ENCODE data around the gene TRAPPC3.
A peak's percentile ranks its signal among the peaks of the same experiment; 100 is the strongest.

The TRAPPC3 gene

DNA sequence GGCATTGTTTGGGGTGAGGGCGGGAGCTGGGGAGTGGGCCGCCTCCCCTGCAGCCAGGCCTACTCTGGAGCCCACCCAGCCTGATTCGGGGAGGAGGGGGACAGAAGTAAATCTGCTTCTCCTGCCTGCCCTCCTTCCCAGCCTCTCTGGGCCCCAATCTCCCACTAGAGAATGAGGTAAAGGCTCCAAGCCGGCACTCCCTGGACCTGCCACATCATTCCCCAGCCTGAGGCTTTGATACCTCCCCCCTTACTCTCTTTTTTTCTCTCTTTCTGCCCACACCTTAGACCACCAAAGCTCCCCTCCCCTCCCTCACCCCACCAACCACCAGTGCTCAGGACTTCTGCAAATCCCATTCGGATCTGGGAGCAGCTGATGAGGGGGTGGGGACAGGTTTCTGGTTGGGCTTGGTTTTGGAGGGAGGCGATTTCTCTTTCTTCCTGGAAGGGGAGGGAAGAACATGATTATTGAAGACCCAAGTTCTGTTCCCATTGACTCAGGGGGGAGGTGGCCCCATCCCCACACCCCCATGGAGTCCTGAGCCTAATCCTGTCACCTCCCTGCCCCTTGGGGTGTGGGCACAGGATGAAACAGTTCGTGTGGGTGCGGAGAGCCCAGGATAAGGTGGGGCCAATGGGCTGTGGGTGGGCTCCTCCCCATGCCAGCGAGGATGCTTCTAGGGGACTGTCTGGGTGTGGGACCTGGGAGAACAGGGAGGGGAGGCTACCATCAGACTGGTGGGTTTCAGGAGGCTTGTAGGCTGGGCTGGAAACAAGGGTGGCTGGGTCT is 8.0 kb upstream of the TRAPPC3 start (continued):
- TF ChIP-seq, protein P1, sequence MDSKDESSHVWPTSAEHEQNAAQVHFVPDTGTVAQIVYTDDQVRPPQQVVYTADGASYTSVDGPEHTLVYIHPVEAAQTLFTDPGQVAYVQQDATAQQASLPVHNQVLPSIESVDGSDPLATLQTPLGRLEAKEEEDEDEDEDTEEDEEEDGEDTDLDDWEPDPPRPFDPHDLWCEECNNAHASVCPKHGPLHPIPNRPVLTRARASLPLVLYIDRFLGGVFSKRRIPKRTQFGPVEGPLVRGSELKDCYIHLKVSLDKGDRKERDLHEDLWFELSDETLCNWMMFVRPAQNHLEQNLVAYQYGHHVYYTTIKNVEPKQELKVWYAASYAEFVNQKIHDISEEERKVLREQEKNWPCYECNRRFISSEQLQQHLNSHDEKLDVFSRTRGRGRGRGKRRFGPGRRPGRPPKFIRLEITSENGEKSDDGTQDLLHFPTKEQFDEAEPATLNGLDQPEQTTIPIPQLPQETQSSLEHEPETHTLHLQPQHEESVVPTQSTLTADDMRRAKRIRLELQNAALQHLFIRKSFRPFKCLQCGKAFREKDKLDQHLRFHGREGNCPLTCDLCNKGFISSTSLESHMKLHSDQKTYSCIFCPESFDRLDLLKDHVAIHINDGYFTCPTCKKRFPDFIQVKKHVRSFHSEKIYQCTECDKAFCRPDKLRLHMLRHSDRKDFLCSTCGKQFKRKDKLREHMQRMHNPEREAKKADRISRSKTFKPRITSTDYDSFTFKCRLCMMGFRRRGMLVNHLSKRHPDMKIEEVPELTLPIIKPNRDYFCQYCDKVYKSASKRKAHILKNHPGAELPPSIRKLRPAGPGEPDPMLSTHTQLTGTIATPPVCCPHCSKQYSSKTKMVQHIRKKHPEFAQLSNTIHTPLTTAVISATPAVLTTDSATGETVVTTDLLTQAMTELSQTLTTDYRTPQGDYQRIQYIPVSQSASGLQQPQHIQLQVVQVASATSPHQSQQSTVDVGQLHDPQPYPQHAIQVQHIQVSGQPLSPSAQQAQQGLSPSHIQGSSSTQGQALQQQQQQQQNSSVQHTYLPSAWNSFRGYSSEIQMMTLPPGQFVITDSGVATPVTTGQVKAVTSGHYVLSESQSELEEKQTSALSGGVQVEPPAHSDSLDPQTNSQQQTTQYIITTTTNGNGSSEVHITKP (tag by site-specific recombination; IDR thresholded peaks at IDR 0.05) = no peak
- TF ChIP-seq ZNF473 (tag by site-specific recombination; IDR thresholded peaks at IDR 0.05) (no peak), GLIS1 (tag by site-specific recombination; IDR thresholded peaks at IDR 0.05) (peak; percentile 43), ZNF404 (tag by site-specific recombination; IDR thresholded peaks at IDR 0.05) (no peak), GLI4 (tag by site-specific recombination; IDR thresholded peaks at IDR 0.05) (no peak), ZNF114 (tag by site-specific recombination; IDR thresholded peaks at IDR 0.05) (no peak), ZSCAN23 (tag by site-specific recombination; IDR thresholded peaks at IDR 0.05) (no peak), REST (tag by site-specific recombination; IDR thresholded peaks at IDR 0.05) (no peak), ZNF571 (tag by site-specific recombination; IDR thresholded peaks at IDR 0.05) (no peak), ZNF112 (tag by site-specific recombination; IDR thresholded peaks at IDR 0.05) (no peak), ZBTB17 (tag by site-specific recombination; IDR thresholded peaks at IDR 0.05) (peak; percentile 70), KLF16 (tag by site-specific recombination; IDR thresholded peaks at IDR 0.05) (no peak), ZNF175 (tag by site-specific recombination; IDR thresholded peaks at IDR 0.05) (no peak), BCL11A (tag by site-specific recombination; IDR thresholded peaks at IDR 0.05; ENCODE audit: low read depth) (no peak), SETDB1 (IDR thresholded peaks at IDR 0.05; ENCODE audit: insufficient read length, low read length) (no peak), SP2 (tag by site-specific recombination; IDR thresholded peaks at IDR 0.05) (peak; percentile 28), PATZ1 (tag by site-specific recombination; IDR thresholded peaks at IDR 0.05) (0 out of 2 replicates have a peak, but pooled peaks have one; percentile 38), BCL6B (tag by site-specific recombination; IDR thresholded peaks at IDR 0.05) (no peak), MEIS1 (CRISPR knock-in tag; IDR thresholded peaks at IDR 0.05; ENCODE audit: borderline replicate concordance) (no peak), ZNF155 (tag by site-specific recombination; IDR thresholded peaks at IDR 0.05) (no peak), KLF9 (tag by site-specific recombination; IDR thresholded peaks at IDR 0.05; ENCODE audit: low read depth) (no peak), ZNF433 (tag by site-specific recombination; IDR thresholded peaks at IDR 0.05; ENCODE audit: low read depth) (no peak), ZNF23 (tag by site-specific recombination; IDR thresholded peaks at IDR 0.05; ENCODE audit: borderline replicate concordance) (no peak), ZNF324 (tag by site-specific recombination; IDR thresholded peaks at IDR 0.05) (no peak)
- TF ChIP-seq, protein P2, sequence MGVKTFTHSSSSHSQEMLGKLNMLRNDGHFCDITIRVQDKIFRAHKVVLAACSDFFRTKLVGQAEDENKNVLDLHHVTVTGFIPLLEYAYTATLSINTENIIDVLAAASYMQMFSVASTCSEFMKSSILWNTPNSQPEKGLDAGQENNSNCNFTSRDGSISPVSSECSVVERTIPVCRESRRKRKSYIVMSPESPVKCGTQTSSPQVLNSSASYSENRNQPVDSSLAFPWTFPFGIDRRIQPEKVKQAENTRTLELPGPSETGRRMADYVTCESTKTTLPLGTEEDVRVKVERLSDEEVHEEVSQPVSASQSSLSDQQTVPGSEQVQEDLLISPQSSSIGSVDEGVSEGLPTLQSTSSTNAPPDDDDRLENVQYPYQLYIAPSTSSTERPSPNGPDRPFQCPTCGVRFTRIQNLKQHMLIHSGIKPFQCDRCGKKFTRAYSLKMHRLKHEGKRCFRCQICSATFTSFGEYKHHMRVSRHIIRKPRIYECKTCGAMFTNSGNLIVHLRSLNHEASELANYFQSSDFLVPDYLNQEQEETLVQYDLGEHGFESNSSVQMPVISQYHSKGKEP (tag by site-specific recombination; IDR thresholded peaks at IDR 0.05) = no peak
- TF ChIP-seq, protein P3, sequence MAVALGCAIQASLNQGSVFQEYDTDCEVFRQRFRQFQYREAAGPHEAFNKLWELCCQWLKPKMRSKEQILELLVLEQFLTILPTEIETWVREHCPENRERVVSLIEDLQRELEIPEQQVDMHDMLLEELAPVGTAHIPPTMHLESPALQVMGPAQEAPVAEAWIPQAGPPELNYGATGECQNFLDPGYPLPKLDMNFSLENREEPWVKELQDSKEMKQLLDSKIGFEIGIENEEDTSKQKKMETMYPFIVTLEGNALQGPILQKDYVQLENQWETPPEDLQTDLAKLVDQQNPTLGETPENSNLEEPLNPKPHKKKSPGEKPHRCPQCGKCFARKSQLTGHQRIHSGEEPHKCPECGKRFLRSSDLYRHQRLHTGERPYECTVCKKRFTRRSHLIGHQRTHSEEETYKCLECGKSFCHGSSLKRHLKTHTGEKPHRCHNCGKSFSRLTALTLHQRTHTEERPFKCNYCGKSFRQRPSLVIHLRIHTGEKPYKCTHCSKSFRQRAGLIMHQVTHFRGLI (tag by site-specific recombination; IDR thresholded peaks at IDR 0.05) = peak; percentile 98
